ENCODE measurements around the gene WNT1. TPM values are rescaled to one million over a fixed set of nuclear protein-coding genes. Genes with fewer than 3 reads are reported as not detected.

Gene WNT1
- total and polyA plus RNA-seq, 9 of the 15 experiments (the other 6 are each of a cell fraction or from before 2014, with no cell fraction given), result not detected

DNA sequence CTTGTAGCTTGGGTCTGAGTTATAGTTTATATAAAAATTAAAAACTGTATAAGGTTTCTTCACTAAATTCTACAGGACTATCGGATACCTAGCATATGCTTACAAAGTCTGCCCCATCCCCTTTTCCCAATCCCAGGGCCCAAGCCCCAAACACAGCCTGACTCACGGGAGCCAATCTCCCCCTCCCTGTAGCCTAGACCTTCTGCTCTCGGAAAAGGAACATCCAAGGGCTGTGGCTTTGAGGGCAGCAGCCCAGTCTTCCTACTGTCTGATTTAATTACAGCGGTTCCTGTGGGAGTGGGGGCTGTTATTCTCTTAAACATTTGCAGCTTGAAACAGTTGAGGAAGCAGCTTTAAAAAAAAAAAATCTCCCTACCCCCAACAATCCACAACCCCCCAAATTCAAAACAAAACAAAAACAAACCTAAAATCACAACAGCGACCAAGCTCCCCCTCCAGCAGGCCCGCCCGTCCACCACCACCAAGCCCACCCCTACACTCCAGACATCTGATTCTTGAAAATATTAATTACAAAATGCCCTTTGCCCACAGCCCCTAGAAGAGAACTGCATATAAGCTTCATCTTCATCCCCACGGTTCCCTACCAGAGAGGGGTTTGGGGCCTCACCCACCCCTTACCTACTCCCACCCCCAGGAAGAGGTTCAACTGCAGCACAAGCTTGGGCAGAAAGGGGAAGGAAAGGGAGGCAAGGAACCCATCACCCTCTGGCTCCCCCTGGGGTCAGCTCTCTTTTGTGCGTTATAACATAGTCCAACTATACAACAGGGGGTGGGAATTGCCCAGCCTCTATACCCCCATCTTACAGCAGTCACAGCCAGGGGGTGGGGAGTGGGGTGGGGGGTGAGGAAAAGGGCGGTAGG, 41.6 kb downstream of the WNT1 start:
- ATAC-seq, result peak; percentile 72
- CTCF ChIA-PET (ENCODE audit: low intra/inter-chr PET ratio), result interaction anchor here (0.5 to 0.6 kb wide), 3 partner anchors 23 to 205 kb away, joined by 3 to 5 read pairs (median 4); no protein-coding TSS in a partner anchor
- Histone ChIP-seq H3K9me3 (replicated peaks; ENCODE audit: control insufficient read depth, insufficient read depth, low read depth, low read length) (no peaks in the 10 kb centered on the region), H3K4me3 (peak overlapping the region; percentile 69; the same call in 1 of the 2 replicates), H3K9ac (ENCODE audit: insufficient read depth in 1 of 2, low read depth in 2 of 2, low read length in 2 of 2) (peak overlapping the region; percentile 87 to 93; a peak in 3 of 4 replicates), H3K36me3 (ENCODE audit: control insufficient read depth, insufficient read depth, low read length) (peaks cover 52% of the 10 kb centered on the region), H3K27me3 (ENCODE audit: control insufficient read depth in 2 of 2, insufficient read depth in 2 of 2, low read length in 2 of 2) (no peaks in the 10 kb centered on the region), H4K20me1 (replicated peaks; ENCODE audit: control insufficient read depth, insufficient read depth, low read length) (no peaks in the 10 kb centered on the region), H3K9me1 (ENCODE audit: control insufficient read depth, insufficient read depth, low read length) (no peaks in the 10 kb centered on the region), H2AFZ (ENCODE audit: low read depth, low read length) (0 out of 2 replicates have a peak overlapping the region, but pooled peaks have one; percentile 36), H3K4me1 (replicated peaks in 1 of 2; ENCODE audit: control insufficient read depth in 2 of 2, insufficient read depth in 2 of 2, low read length in 2 of 2) (peaks cover 38 to 42% of the 10 kb centered on the region in 2 experiments), H3K27ac (ENCODE audit: extremely low read depth, low read depth, low read length) (peak overlapping the region; percentile 99), H3K79me2 (ENCODE audit: control insufficient read depth, insufficient read depth, low read length) (peaks cover 25% of the 10 kb centered on the region), H3K4me2 (ENCODE audit: insufficient read depth, low read length) (peak overlapping the region; percentile 63)
- in situ Hi-C loops (cut with MboI) (no loop called here), intact Hi-C loops (cut with micrococcal nuclease) (loop anchor here (2.0 kb wide), 1 partner anchor 23 kb away; no protein-coding TSS in a partner anchor)
- BruUV-seq (replicated peaks), result no TSS peak
- POLR2A ChIA-PET, result interaction anchor here (0.6 to 6.8 kb wide), 10 partner anchors 9 to 309 kb away, joined by 3 to 78 read pairs (median 5); partner anchors contain the start of genes DDN and TUBA1B
- peak; percentile 67 to 81 (median 75) for DNase-seq (ENCODE audit: extremely low read depth in 1 of 4, low spot score in 3 of 4)
- FAIRE-seq, result peak; percentile 90
- WGBS (ENCODE audit: insufficient coverage, low coverage, missing lambda C conversion rate), result 20% methylated on average over 7 of the region's 10 CpGs
- TF ChIP-seq, protein P1, sequence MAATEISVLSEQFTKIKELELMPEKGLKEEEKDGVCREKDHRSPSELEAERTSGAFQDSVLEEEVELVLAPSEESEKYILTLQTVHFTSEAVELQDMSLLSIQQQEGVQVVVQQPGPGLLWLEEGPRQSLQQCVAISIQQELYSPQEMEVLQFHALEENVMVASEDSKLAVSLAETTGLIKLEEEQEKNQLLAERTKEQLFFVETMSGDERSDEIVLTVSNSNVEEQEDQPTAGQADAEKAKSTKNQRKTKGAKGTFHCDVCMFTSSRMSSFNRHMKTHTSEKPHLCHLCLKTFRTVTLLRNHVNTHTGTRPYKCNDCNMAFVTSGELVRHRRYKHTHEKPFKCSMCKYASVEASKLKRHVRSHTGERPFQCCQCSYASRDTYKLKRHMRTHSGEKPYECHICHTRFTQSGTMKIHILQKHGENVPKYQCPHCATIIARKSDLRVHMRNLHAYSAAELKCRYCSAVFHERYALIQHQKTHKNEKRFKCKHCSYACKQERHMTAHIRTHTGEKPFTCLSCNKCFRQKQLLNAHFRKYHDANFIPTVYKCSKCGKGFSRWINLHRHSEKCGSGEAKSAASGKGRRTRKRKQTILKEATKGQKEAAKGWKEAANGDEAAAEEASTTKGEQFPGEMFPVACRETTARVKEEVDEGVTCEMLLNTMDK (IDR thresholded peaks at IDR 0.05; ENCODE audit: borderline replicate concordance, insufficient read depth, low read depth, low read length, poor library complexity, severe bottlenecking), result peak; percentile 35
- TF ChIP-seq, protein P2, sequence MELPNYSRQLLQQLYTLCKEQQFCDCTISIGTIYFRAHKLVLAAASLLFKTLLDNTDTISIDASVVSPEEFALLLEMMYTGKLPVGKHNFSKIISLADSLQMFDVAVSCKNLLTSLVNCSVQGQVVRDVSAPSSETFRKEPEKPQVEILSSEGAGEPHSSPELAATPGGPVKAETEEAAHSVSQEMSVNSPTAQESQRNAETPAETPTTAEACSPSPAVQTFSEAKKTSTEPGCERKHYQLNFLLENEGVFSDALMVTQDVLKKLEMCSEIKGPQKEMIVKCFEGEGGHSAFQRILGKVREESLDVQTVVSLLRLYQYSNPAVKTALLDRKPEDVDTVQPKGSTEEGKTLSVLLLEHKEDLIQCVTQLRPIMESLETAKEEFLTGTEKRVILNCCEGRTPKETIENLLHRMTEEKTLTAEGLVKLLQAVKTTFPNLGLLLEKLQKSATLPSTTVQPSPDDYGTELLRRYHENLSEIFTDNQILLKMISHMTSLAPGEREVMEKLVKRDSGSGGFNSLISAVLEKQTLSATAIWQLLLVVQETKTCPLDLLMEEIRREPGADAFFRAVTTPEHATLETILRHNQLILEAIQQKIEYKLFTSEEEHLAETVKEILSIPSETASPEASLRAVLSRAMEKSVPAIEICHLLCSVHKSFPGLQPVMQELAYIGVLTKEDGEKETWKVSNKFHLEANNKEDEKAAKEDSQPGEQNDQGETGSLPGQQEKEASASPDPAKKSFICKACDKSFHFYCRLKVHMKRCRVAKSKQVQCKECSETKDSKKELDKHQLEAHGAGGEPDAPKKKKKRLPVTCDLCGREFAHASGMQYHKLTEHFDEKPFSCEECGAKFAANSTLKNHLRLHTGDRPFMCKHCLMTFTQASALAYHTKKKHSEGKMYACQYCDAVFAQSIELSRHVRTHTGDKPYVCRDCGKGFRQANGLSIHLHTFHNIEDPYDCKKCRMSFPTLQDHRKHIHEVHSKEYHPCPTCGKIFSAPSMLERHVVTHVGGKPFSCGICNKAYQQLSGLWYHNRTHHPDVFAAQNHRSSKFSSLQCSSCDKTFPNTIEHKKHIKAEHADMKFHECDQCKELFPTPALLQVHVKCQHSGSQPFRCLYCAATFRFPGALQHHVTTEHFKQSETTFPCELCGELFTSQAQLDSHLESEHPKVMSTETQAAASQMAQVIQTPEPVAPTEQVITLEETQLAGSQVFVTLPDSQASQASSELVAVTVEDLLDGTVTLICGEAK (IDR thresholded peaks at IDR 0.05), result 0 out of 2 replicates have a peak, but pooled peaks have one; percentile 9
- TF ChIP-seq, protein P2 (CRISPR knock-in tag; IDR thresholded peaks at IDR 0.05), result no peak
- TF ChIP-seq HDGF (IDR thresholded peaks at IDR 0.05) (peak; percentile 68; the same call in 1 of the 2 replicates), MAZ (CRISPR knock-in tag; conservative IDR thresholded peaks at IDR 0.05 in 1 of 2, IDR thresholded peaks at IDR 0.05 in 1 of 2) (0 out of 4 replicates have a peak, but pooled peaks of 1 of the 2 experiments have one; percentile 21), LARP7 (IDR thresholded peaks at IDR 0.05) (0 out of 2 replicates have a peak, but pooled peaks have one; percentile 36), ZNF589 (CRISPR knock-in tag; IDR thresholded peaks at IDR 0.05; ENCODE audit: low read depth) (peak; percentile 19), RBFOX2 (IDR thresholded peaks at IDR 0.05; ENCODE audit: low read depth, low read length) (0 out of 2 replicates have a peak, but pooled peaks have one; percentile 19)

All from K562 (cell line).